WTC11 (cell line): Measurements from ENCODE around the gene RREB1. TPM values are rescaled to one million over a fixed set of nuclear protein-coding genes. Genes with fewer than 3 reads are reported as not detected.

Source experiments
- ATAC-seq: fragments of 200-7000 bp; cut with Tn5 transposase; 2 replicates; pipeline ENCODE4 v1.10.0; 2021; ENCODE audit warnings: mild to moderate bottlenecking, moderate library complexity
- CTCF ChIA-PET: fragments of 300-600 bp; sonication (Branson Sonifier 250); formaldehyde crosslinking; loops from one replicate; lab custom pipeline; 2021; ENCODE audit warnings: antibody characterized with exemption; lab: Charles Lee
- POLR2A ChIA-PET: fragments of 350-600 bp; sonication (Branson Sonifier 250); formaldehyde crosslinking; loops from one replicate; lab custom pipeline; 2021; ENCODE audit warnings: antibody characterized with exemption; lab: Charles Lee
- DNase-seq: peaks from one replicate; pipeline ENCODE4 v3.0.0; 2021; ENCODE audit warnings: low spot score
- H3K27ac Mint-ChIP-seq: 2 replicates; pipeline ENCODE4 v1.8.0; 2021; ENCODE audit warnings: mixed read lengths
- H3K27me3 Mint-ChIP-seq: 2 replicates; pipeline ENCODE4 v1.8.0; 2021; ENCODE audit warnings: low read depth, mild to moderate bottlenecking, moderate library complexity, mixed read lengths
- H3K36me3 Mint-ChIP-seq: 2 replicates; pipeline ENCODE4 v1.8.0; 2021; ENCODE audit warnings: mixed read lengths
- H3K4me1 Mint-ChIP-seq: 2 replicates; pipeline ENCODE4 v1.8.0; 2022; ENCODE audit warnings: mixed read lengths
- H3K4me3 Mint-ChIP-seq: 2 replicates; pipeline ENCODE4 v1.8.0; 2021; ENCODE audit warnings: mild to moderate bottlenecking, moderate library complexity, mixed read lengths
- H3K9me3 Mint-ChIP-seq: 2 replicates; pipeline ENCODE4 v1.8.0; 2021; ENCODE audit warnings: mixed read lengths
- AFF4 ChIP-seq: sonication (generic); formaldehyde crosslinking; IDR thresholded peaks from 2 replicates; pipeline ENCODE4 v1.8.1; 2023; ENCODE audit warnings: mild to moderate bottlenecking, missing genetic modification reagents, borderline replicate concordance
- CBFB ChIP-seq: sonication (generic); formaldehyde crosslinking; IDR thresholded peaks from 2 replicates; pipeline ENCODE4 v1.8.1; 2022; ENCODE audit warnings: mild to moderate bottlenecking, low read depth, missing genetic modification reagents
- GRHL2 ChIP-seq: fragments of 250-450 bp; sonication (Bioruptor Pico); IDR thresholded peaks from 2 replicates; pipeline ENCODE4 v1.8.0; 2022; ENCODE audit warnings: mild to moderate bottlenecking, moderate library complexity; ENCODE audit not compliant: insufficient replicate concordance, severe bottlenecking
- HMGA2 ChIP-seq: fragments of 250-450 bp; sonication (Bioruptor Pico); IDR thresholded peaks from 2 replicates; pipeline ENCODE4 v1.4.0; 2021; ENCODE audit warnings: mild to moderate bottlenecking, moderate library complexity
- NR3C1 ChIP-seq: sonication (generic); formaldehyde crosslinking; conservative IDR thresholded peaks from 2 replicates; pipeline ENCODE4 v1.8.1; 2023; ENCODE audit warnings: low read depth, mild to moderate bottlenecking, missing genetic modification reagents
- OVOL2 ChIP-seq: fragments of 250-450 bp; sonication (Bioruptor Pico); IDR thresholded peaks from 2 replicates; pipeline ENCODE4 v1.9.0; 2021; ENCODE audit warnings: mild to moderate bottlenecking, borderline replicate concordance
- RORB ChIP-seq: fragments of 250-450 bp; sonication (Bioruptor Pico); IDR thresholded peaks from 2 replicates; pipeline ENCODE4 v1.9.0; 2021; ENCODE audit warnings: mild to moderate bottlenecking
- TEAD1 ChIP-seq: sonication (generic); formaldehyde crosslinking; IDR thresholded peaks from 2 replicates; pipeline ENCODE4 v1.8.0; 2022; ENCODE audit warnings: mild to moderate bottlenecking, missing genetic modification reagents
- ZBTB43 ChIP-seq: sonication (generic); formaldehyde crosslinking; IDR thresholded peaks from 2 replicates; pipeline ENCODE4 v1.8.1; 2023; ENCODE audit warnings: mild to moderate bottlenecking, missing genetic modification reagents
- ZNF121 ChIP-seq: sonication (generic); formaldehyde crosslinking; IDR thresholded peaks from 2 replicates; pipeline ENCODE4 v1.8.0; 2023; ENCODE audit warnings: missing genetic modification reagents
- ZNF263 ChIP-seq: sonication (generic); formaldehyde crosslinking; IDR thresholded peaks from 2 replicates; pipeline ENCODE4 v1.8.1; 2022; ENCODE audit warnings: low read depth, mild to moderate bottlenecking, moderate library complexity, missing genetic modification reagents
- ZNF396 ChIP-seq: fragments of 250-450 bp; sonication (Bioruptor Pico); IDR thresholded peaks from 2 replicates; pipeline ENCODE4 v1.8.0; 2021; ENCODE audit warnings: mild to moderate bottlenecking, moderate library complexity, borderline replicate concordance
- ZNF416 ChIP-seq: fragments of 250-450 bp; sonication (Bioruptor Pico); IDR thresholded peaks from 2 replicates; pipeline ENCODE4 v1.9.0; 2021; ENCODE audit warnings: mild to moderate bottlenecking, inconsistent platforms
- ZNF512 ChIP-seq: sonication (generic); formaldehyde crosslinking; IDR thresholded peaks from 2 replicates; pipeline ENCODE4 v1.8.1; 2022; ENCODE audit warnings: missing genetic modification reagents, borderline replicate concordance
- total RNA-seq: library from RNA; stranded (reverse); gene quantifications from 3 replicates; pipeline ENCODE4 v1.2.3, GENCODE V29; 2021
- TF ChIP-seq, protein P1 (sequence below): fragments of 250-450 bp; sonication (Bioruptor Pico); IDR thresholded peaks from 2 replicates; pipeline ENCODE4 v2.1.2; 2022; ENCODE audit warnings: mild to moderate bottlenecking, moderate library complexity
- TF ChIP-seq, protein P2 (sequence below): sonication (generic); formaldehyde crosslinking; IDR thresholded peaks from 2 replicates; pipeline ENCODE4 v1.8.0; 2022; ENCODE audit warnings: mild to moderate bottlenecking, missing genetic modification reagents
- TF ChIP-seq, protein P3 (sequence below): fragments of 250-450 bp; sonication (Bioruptor Pico); IDR thresholded peaks from 2 replicates; pipeline ENCODE4 v1.8.0; 2021; ENCODE audit warnings: mild to moderate bottlenecking
- TF ChIP-seq, protein P4 (sequence below): sonication (generic); formaldehyde crosslinking; conservative IDR thresholded peaks from 2 replicates; pipeline ENCODE4 v1.8.1; 2023; ENCODE audit warnings: mild to moderate bottlenecking, low read depth, missing genetic modification reagents, moderate library complexity

RREB1 gene
- total RNA-seq, 1 experiment from 2014 or later = 38.5 TPM

DNA sequence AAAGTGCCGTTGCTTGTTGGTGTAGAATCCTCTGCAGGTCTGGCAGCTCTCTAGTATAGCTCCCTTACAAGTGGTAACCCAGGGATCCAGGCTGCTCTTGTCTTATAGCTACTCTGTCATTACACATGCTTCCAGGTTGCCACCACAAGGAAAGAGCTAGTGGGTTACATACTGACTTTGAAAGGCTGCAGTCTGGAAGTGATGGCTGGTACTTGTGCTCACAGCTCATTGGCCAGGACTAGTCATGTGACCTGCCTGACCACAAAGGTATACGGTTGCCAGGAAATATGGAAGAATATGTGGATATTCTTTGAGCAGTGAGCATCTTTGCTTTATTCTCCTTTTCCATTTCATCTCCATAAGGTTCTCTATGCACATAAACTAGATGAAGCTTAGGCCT, 46.0 kb downstream of the RREB1 start:
- TF ChIP-seq, protein P1, sequence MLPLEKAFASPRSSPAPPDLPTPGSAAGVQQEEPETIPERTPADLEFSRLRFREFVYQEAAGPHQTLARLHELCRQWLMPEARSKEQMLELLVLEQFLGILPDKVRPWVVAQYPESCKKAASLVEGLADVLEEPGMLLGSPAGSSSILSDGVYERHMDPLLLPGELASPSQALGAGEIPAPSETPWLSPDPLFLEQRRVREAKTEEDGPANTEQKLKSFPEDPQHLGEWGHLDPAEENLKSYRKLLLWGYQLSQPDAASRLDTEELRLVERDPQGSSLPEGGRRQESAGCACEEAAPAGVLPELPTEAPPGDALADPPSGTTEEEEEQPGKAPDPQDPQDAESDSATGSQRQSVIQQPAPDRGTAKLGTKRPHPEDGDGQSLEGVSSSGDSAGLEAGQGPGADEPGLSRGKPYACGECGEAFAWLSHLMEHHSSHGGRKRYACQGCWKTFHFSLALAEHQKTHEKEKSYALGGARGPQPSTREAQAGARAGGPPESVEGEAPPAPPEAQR (CRISPR knock-in tag) = no peak
- TF ChIP-seq HMGA2 (CRISPR knock-in tag) (no peak), ZNF396 (CRISPR knock-in tag) (no peak), ZNF121 (CRISPR knock-in tag) (no peak), ZNF263 (CRISPR knock-in tag) (no peak), ZBTB43 (no peak), TEAD1 (CRISPR knock-in tag) (no peak)
- TF ChIP-seq, protein P2, sequence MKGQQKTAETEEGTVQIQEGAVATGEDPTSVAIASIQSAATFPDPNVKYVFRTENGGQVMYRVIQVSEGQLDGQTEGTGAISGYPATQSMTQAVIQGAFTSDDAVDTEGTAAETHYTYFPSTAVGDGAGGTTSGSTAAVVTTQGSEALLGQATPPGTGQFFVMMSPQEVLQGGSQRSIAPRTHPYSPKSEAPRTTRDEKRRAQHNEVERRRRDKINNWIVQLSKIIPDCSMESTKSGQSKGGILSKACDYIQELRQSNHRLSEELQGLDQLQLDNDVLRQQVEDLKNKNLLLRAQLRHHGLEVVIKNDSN (CRISPR knock-in tag) = peak; percentile 58; the same call in 1 of the 2 replicates
- no peak overlapping the region for H3K27ac Mint-ChIP-seq
- ChIA-PET POLR2A (interaction anchor here (0.6 kb wide), 1 partner anchor 71 kb away, joined by 3 read pairs; no protein-coding TSS in a partner anchor), CTCF (interaction anchor here (1.4 kb wide), 1 partner anchor 457 kb away, joined by 3 read pairs; no protein-coding TSS in a partner anchor)
- H3K36me3 Mint-ChIP-seq = no peaks in the 10 kb centered on the region
- H3K4me3 Mint-ChIP-seq = no peak overlapping the region
- H3K4me1 Mint-ChIP-seq = peaks cover 89% of the 10 kb centered on the region
- ATAC-seq (no peak), DNase-seq (no peak)
- no peaks in the 10 kb centered on the region for H3K9me3 Mint-ChIP-seq
- H3K27me3 Mint-ChIP-seq = no peaks in the 10 kb centered on the region

DNA sequence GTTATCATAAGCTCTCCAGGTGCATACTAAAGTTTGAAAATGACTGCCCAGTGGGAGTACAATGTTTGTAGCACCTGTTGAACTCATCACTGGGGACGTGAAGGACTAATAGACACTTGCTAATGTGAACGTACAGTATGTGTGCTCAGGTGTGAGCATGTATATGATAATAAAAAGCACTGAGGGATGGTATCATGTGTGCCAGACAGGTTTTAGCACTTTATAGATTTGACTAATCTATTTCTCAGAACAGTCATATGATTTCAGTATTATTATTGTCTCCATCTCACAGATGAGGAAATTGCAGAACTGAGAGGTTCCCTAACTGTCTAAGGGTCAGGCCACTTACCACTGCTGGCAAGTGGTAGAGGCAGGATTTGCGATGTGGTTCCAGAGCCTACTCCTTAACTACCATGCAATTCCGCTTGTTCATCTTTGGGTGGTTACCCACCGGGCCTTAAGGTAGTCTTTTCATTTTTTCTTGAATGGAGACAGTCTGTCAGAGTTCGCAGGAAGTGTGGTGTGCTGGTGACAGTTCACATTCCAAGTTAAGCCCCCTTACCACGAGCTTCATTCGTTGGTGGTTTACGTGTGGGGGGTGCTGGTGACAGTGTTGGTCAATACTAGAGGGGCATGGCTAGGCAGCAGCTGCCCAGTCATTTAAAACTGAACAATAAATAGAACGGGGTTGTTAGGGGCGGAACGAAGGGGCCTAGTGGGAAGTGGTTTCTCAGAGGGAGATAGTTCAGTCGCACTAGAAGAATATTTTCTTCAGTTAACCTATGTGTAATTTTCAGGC, 46.8 kb downstream of the RREB1 start:
- ChIA-PET CTCF (interaction anchor here (1.4 kb wide), 1 partner anchor 458 kb away, joined by 3 read pairs; no protein-coding TSS in a partner anchor), POLR2A (interaction anchor here (0.6 kb wide), 1 partner anchor 72 kb away, joined by 3 read pairs; no protein-coding TSS in a partner anchor)
- H3K4me1 Mint-ChIP-seq = peaks cover 90% of the 10 kb centered on the region
- no peak for TF ChIP-seq NR3C1 (CRISPR knock-in tag)
- TF ChIP-seq, protein P3, sequence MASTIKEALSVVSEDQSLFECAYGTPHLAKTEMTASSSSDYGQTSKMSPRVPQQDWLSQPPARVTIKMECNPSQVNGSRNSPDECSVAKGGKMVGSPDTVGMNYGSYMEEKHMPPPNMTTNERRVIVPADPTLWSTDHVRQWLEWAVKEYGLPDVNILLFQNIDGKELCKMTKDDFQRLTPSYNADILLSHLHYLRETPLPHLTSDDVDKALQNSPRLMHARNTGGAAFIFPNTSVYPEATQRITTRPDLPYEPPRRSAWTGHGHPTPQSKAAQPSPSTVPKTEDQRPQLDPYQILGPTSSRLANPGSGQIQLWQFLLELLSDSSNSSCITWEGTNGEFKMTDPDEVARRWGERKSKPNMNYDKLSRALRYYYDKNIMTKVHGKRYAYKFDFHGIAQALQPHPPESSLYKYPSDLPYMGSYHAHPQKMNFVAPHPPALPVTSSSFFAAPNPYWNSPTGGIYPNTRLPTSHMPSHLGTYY (CRISPR knock-in tag) = no peak
- TF ChIP-seq, protein P4, sequence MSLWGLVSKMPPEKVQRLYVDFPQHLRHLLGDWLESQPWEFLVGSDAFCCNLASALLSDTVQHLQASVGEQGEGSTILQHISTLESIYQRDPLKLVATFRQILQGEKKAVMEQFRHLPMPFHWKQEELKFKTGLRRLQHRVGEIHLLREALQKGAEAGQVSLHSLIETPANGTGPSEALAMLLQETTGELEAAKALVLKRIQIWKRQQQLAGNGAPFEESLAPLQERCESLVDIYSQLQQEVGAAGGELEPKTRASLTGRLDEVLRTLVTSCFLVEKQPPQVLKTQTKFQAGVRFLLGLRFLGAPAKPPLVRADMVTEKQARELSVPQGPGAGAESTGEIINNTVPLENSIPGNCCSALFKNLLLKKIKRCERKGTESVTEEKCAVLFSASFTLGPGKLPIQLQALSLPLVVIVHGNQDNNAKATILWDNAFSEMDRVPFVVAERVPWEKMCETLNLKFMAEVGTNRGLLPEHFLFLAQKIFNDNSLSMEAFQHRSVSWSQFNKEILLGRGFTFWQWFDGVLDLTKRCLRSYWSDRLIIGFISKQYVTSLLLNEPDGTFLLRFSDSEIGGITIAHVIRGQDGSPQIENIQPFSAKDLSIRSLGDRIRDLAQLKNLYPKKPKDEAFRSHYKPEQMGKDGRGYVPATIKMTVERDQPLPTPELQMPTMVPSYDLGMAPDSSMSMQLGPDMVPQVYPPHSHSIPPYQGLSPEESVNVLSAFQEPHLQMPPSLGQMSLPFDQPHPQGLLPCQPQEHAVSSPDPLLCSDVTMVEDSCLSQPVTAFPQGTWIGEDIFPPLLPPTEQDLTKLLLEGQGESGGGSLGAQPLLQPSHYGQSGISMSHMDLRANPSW = no peak
- no peak for TF ChIP-seq CBFB (CRISPR knock-in tag)
- TF ChIP-seq OVOL2 (CRISPR knock-in tag) = no peak
- no peak for TF ChIP-seq TEAD1 (CRISPR knock-in tag)
- TF ChIP-seq ZNF416 (CRISPR knock-in tag) = no peak
- TF ChIP-seq GRHL2 (CRISPR knock-in tag) = no peak
- no peak for TF ChIP-seq RORB (CRISPR knock-in tag)
- TF ChIP-seq, protein P2 (CRISPR knock-in tag) = no peak
- TF ChIP-seq ZNF512 (CRISPR knock-in tag) = no peak
- no peak for TF ChIP-seq AFF4 (CRISPR knock-in tag)

More for the DNA sequence above, 46.8 kb downstream of the RREB1 start:
- Mint-ChIP-seq H3K27me3 (no peaks in the 10 kb centered on the region), H3K36me3 (no peaks in the 10 kb centered on the region), H3K4me3 (no peak overlapping the region), H3K27ac (no peak overlapping the region), H3K9me3 (no peaks in the 10 kb centered on the region)
- ATAC-seq = no peak
- no peak for DNase-seq
